PC-9 (cell line): ENCODE data around the gene S100PBP.

Experiments
- EZH2 ChIP-seq: fragments of 200-600 bp; sonication (generic); IDR thresholded peaks from 2 replicates; pipeline ENCODE4 v1.8.0; 2017; ENCODE audit warnings: antibody characterized with exemption, low read depth
- TF ChIP-seq, protein P1 (sequence below): fragments of 200-600 bp; sonication (generic); conservative IDR thresholded peaks from 2 replicates; pipeline ENCODE4 v1.6.1; 2017; ENCODE audit warnings: mixed run types, antibody characterized with exemption, mild to moderate bottlenecking, moderate library complexity

GRCh38 chr1:32797456-32797855 lies 20.0 kb upstream of the S100PBP start:
- TF ChIP-seq, protein P1, sequence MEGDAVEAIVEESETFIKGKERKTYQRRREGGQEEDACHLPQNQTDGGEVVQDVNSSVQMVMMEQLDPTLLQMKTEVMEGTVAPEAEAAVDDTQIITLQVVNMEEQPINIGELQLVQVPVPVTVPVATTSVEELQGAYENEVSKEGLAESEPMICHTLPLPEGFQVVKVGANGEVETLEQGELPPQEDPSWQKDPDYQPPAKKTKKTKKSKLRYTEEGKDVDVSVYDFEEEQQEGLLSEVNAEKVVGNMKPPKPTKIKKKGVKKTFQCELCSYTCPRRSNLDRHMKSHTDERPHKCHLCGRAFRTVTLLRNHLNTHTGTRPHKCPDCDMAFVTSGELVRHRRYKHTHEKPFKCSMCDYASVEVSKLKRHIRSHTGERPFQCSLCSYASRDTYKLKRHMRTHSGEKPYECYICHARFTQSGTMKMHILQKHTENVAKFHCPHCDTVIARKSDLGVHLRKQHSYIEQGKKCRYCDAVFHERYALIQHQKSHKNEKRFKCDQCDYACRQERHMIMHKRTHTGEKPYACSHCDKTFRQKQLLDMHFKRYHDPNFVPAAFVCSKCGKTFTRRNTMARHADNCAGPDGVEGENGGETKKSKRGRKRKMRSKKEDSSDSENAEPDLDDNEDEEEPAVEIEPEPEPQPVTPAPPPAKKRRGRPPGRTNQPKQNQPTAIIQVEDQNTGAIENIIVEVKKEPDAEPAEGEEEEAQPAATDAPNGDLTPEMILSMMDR: no peak
- TF ChIP-seq EZH2: no peak
